Activated T-cell treated with anti-CD3 and anti-CD28 coated beads for 4 hours (primary cell): Measurements from ENCODE around the gene GCNA.
"Not testable (repeated sequence)": the region's sequence is repeated elsewhere in the genome, so short reads cannot be mapped to it uniquely, and the experiment has no call there.

Experiments used
- DNase-seq: peaks from one replicate; pipeline ENCODE4 v3.0.0-alpha.2; 2020

The GCNA gene

DNA sequence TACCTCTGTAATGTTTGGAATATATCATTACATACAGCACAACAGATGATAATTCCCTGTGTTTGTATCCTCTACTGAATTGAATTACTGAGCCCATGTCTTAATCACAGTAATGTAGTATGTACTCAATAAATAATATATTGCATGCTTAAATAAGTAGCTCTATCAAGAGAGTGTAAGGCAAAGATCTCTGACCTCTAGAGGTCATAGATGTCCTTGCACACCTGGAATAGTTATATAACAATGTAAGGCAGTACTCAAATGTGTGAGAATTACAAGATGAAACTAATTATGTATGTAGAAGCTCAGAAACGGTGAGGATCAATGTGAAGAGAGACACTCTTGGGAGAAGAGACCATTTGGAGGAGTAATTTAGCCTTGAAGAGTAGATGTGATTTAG, 14.3 kb upstream of the GCNA start:
- DNase-seq: no peak

DNA sequence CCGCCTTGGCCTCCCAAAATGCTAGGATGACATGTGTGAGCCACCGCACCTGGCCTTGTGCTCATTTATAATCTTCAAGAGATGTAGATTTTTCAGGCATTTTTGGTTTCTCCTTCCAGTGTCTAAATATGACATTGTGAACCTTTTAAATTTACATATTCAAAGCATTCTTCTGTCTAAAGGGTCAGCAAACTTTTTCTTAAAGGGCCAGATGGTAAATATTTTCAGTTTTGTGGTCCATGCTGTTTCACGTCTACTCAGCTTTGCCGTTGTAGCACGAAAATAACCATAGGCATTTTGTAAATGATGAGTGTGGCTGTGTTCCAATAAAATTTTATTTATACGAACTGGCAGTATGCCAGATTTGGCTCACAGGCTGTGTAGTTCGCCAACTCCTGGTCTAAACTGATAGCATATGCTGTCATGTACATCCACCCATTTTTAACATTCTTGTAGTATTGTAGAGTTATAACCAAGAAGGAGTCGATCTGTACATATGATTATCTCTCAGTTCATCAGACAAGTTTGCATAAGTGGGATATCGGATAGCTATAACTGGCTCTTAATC, 12.7 kb upstream of the GCNA start:
- no peak for DNase-seq

DNA sequence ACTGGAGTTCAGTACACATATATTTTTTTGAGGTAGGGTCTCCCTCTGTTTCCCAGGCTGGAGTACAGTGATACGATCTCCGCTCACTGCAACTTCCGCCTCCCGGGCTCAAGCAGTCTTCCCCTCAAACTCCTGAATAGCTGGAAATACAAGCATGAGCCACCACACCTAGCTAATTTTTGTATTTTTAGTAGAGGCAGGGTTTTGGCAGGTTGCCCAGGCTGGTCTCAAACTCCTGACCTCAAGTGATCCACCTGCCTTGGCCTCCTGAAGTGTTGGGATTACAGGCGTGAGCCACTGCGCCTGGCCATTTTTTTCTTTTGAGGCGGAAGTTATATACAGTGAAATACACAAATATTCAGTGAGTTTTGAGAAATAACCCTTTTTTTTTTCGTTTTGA, 6.8 kb upstream of the GCNA start:
- not testable (repeated sequence) for DNase-seq

- DNase-seq: no peak
Observed at GRCh38 chrX:71573590-71573989, 4.6 kb upstream of the GCNA start.

GRCh38 chrX:71577682-71578081, 555 bp upstream of the GCNA start:
- no peak for DNase-seq

DNA sequence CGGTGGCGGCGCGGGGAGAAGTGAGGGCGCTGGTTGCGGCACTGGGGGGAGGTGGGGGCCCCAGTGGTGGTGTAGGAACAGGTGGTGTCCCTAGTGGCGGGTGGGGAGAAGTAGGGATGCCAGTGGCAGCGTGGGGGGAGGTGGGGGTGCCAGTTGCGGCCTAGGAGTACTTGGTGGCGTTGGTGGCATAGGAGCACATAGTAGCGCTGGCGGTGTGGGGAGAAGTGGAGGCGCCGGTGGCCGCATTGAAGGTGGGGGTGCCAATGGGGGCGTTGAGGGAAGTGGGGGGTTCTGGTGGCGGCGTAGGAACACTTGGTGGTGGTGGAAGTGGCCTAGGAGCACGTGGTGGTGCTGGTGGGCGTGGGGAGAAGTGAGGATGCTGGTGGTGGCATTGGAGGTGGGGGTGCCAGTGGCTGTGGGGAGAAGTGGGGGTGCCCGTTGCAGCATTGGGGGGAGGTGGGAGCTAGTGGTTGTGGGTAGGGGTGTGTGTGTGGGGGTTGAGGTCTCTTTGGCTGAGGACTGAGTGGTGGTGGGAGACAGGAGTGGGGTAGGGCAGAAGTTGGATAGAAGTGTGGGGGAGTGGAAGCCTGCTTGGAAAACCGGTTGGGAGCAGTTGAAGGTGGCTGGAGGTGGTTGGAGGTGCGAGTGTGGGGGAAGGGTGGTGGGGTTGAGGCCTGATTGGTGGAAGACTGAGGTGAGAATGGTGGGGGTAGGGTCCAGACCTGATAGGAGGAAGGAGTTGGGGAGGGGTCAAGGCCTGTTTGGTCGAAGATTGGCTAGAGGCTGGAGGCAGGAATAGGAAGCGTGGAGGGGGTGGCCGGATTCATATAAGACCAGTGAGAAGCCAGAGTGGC, 1.1 kb downstream of the GCNA start:
- no peak for DNase-seq

DNA sequence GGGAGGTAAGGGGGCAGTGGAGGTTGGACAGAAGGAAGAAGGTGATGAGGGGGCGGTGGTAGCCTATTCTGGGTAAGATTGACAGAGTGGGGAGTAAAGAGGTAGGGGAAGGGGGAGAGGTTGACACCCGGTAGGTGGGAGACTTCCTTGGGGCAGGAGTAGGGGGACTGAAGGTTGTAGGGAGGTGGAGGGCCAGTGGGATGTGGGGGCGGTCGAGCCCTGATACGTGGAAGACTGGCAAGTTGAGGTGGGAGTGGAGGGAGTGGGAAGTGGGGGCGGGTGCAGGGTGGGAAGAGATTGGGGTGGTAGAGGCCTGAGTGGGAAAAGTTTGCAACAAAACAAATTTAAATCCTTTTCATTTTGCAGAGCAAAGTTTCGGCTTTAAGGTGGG, 1.7 kb downstream of the GCNA start:
- no peak for DNase-seq

GRCh38 chrX:71581210-71581609, 3.0 kb downstream of the GCNA start:
- no peak for DNase-seq

DNA sequence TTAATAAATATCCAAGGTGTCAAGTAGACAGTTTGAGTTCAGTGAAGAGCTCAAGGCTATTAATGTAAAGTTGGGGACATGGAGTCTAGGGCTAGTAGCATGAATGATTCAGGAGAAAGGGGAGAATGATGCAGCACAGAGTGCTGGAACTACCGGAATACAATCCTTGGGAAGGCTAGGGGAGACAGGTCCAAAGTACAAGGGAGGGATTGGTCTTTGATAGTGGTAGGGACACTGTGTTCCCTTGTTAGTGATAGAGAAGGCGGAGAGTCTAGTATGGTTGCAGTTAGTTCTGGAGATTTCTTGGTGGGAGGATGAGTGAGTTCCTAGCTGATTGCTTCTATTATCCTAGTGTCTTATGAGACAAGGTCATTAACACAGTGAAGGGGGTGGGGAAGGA, 8.7 kb downstream of the GCNA start:
- DNase-seq: no peak

GRCh38 chrX:71593210-71593609, 15.0 kb downstream of the GCNA start:
- not testable (repeated sequence) for DNase-seq

GRCh38 chrX:71599965-71600364, 21.7 kb downstream of the GCNA start:
- DNase-seq: no peak

- no peak for DNase-seq
Observed at GRCh38 chrX:71603618-71604017, 25.4 kb downstream of the GCNA start.

DNA sequence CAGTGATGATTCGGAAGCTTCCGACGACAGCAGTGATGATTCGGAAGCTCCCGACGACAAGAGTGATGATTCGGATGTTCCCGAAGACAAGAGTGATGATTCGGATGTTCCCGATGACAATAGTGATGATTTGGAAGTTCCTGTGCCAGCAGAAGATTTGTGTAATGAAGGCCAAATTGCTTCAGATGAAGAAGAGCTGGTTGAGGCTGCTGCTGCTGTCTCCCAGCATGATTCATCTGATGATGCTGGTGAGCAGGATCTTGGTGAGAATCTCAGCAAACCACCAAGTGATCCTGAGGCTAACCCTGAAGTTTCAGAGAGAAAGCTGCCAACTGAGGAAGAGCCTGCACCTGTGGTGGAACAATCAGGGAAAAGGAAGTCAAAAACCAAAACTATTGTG, 25.9 kb downstream of the GCNA start:
- DNase-seq: no peak

DNA sequence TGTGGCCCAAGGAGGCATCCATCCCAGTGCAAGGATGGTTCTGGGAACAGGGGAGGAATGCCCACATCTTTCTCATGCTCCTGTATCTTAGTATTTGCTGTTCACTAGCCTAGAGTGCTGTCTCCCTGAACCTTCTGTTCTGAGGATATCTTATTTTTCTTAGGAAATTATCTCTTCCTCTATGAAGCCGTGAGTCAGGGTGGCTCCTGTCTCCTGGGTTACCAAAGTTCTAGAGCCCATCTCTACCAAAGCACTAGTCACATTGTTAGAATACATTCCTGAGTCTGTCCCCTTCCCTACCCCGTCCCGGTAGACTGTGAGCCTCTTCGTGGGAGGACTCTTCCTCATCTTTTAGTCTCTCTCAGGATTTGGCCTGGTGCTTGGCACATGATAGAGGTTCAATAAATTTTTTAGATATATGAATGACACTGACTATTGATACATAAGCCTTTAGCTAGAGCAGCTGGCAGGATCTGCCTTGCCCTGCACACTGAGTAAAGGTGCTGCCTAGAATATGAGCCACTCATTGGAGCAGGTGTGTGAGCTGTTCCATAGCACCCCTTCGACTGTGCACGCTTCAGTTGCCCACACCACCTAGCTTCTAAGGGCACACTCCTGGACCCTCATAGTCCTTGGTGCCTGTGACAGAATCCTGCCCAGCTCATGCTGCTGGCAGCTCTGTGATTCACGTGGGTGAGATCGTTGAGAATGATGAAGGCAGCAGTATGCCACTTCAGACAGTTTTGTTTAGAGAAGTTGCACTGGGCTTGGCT, 26.7 kb downstream of the GCNA start:
- DNase-seq: no peak

DNA sequence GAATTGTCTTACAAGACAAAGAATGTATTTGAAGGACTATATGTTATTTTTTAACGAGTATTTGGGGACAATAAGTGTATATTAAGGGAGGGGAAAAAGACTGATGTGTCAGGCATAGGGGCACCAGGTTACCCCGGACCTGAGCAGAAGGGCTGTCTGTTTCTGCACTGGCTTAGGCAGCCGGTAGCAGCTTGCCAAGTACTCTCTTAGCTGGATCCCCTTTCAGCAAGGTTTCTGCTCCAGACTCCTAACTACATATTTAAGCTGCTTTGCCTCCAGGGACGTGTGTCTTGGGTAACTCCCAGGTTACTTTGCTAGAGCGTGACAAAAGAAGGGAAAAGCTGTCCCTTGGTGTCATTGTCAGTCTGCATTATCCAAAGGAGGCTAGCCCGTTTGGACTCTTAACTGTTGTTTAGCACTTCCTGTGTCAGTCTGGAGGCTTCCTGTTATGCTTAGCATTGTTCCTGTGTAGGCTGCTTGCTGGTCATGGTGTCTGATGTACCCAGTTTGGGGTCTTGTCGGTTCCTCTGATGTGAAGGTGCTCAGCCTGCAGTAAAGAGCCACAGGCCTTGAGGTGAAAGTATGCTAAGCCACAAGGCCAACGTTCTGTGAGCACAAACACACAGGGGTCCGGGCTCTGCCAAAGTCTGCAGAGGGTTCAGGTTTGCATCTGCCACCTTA, 28.4 kb downstream of the GCNA start:
- no peak for DNase-seq

DNA sequence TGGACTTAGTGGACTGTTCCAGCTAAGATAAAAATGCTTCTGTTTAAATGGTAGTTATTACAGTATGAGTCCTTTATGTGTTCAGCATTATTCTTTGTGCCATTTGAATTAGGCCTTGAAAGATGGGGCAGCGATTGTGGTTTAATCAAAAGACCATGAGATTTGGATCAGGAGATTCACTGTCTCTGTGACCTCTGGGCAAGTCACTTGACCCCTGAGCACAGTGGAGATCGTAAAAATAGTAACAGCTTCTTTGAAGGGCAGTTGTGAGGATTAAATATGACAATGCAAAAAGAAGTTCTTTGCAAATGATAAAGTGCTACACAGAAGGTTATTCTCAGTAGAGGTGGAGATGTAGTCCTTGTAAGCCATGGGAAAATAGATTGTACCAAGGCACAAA, 29.3 kb downstream of the GCNA start:
- DNase-seq: no peak

DNA sequence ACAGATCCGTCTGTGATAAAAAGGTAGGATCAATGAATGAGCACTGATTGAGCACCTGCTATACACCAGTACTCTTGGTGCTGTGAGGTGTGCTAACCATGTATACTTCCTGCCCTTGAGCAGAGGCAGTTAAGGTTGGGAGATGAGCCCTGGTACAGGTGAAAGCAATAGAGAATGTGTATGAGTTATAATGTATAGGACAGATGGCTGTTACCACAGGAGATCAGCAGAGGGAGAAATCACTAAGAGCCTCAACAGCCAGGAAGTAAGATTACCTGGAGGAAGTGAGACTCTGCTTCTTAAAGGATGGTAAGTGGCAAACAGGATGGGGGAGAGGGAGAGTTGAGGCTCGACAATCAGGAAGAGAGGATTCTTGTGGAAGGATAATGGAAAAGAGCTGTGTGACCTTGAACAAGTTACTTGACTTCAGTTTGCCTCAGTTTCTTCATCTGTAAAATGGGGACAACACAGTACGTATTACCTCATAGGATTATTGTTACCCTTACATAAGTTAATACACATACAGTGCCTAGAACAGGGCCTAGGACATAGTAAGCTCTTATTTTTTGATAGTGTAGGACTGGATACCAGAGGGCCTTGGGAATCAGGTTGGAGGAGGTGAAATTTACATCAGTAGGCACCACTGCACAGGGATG, 31.0 kb downstream of the GCNA start:
- DNase-seq: no peak

DNA sequence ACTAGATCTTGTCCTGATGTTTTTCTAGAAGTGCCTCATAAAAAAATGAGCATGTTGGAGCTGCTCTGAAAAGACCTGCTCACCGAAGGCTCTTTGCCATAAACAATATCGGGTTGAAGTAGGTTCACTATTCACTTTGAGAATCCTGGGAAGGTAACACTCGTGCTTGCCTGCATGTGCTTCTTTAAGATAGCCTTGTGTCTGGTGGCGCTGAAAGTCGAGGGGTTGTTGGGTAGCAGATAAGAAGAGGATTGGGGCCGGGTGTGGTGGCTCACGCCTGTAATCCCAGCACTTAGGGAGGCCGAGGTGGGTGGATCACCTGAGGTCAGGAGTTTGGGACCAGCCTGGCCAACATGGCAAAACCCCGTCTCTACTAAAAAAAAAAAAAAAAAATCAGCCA, 33.5 kb downstream of the GCNA start:
- not testable (repeated sequence) for DNase-seq

GRCh38 chrX:71612256-71612655, 34.0 kb downstream of the GCNA start:
- no peak for DNase-seq

DNA sequence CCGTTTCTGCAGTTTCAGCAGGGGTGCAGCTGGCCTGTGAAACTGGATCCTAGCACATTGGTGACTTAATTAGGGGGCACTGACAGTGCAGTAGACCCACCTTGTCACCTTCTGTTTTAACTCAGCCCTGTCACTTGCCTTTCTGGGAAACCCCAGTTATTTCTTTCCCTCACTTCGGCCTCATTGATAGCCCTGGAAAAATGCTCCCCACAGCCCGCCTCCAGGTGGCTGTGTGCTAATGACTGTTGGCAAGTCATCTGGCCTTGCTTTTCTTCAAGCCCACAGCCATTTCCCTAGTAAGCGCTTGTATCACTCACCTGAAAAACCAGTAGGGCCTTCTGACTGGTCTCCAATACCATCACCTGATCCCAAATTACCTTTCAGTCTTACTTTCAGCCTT, 36.8 kb downstream of the GCNA start:
- no peak for DNase-seq

DNA sequence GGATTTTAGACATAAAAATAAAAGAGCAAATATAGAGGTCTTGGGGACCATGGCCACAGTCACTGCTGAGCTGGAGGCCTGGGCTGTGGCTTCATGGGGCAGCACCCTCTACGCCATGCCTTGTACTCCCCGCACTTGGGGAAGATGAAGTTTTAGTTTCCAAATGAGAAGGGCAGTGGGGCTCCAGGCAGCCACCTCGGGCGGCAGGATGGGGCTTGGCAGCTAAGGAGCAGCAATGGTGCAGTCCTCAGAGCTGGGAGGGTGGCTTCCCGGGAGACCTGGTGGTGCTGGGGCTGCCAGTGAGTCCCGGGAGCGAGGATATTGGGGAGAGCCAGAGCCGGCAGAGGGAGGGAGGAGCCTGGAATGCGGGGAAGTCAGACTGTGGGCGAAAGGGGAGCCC, 37.7 kb downstream of the GCNA start:
- no peak for DNase-seq

- no peak for DNase-seq
Observed at GRCh38 chrX:71616672-71617529, 38.7 kb downstream of the GCNA start.
